BJ (cell line): ENCODE results near the gene LAMTOR1. TPM values are rescaled to one million over a fixed set of nuclear protein-coding genes. Genes with fewer than 3 reads are reported as not detected.
"Not testable (repeated sequence)": the region's sequence is repeated elsewhere in the genome, so short reads cannot be mapped to it uniquely, and the experiment has no call there.

Experiments used
- CTCF ChIA-PET: fragments of 350-600 bp; formaldehyde crosslinking; extraction: SDS; loops from one replicate; lab custom pipeline; 2021; ENCODE audit warnings: antibody characterized with exemption, inconsistent platforms; lab: Yijun Ruan, JAX
- POLR2A ChIA-PET: fragments of 300-600 bp; sonication (Branson Sonifier 250); formaldehyde crosslinking; extraction: SDS; loops from one replicate; lab custom pipeline; 2021; ENCODE audit warnings: antibody characterized with exemption; lab: Charles Lee
- DNase-seq: peaks from one replicate; pipeline ENCODE4 v3.0.0-alpha.2; 2011; ENCODE audit warnings: low read depth
- H3K27me3 ChIP-seq: 2 replicates; pipeline ENCODE4 v1.6.0; 2011; ENCODE audit warnings: low read length; ENCODE audit not compliant: control insufficient read depth, insufficient read depth
- H3K36me3 ChIP-seq: 2 replicates; pipeline ENCODE4 v1.5.1; 2011; ENCODE audit warnings: low read length; ENCODE audit not compliant: control insufficient read depth, insufficient read depth
- H3K4me3 ChIP-seq: 2 replicates; pipeline ENCODE4 v1.5.1; 2011; ENCODE audit warnings: low read depth, mild to moderate bottlenecking, control low read depth, low read length
- CTCF ChIP-seq: IDR thresholded peaks from 2 replicates; pipeline ENCODE4 v1.5.1; 2011; ENCODE audit warnings: low read depth, mild to moderate bottlenecking, control low read depth, inconsistent platforms, low read length, moderate library complexity; ENCODE audit not compliant: insufficient read depth
- polyA minus RNA-seq: library from RNA; depleted of rRNA, polyadenylated mRNA; stranded (reverse); fragments of >200 nt; gene quantifications from 2 replicates; pipeline ENCODE4 v1.2.3, GENCODE V29; 2011; rRNA and poly(A)+ RNA removed
- polyA plus RNA-seq: library from polyadenylated mRNA; depleted of rRNA; stranded (reverse); fragments of >200 nt; gene quantifications from 2 replicates; pipeline ENCODE4 v1.2.3, GENCODE V29; 2011; rRNA removed

The LAMTOR1 gene
- 105 and 145 TPM in 2 replicates for polyA plus RNA-seq
- polyA minus RNA-seq = 162 and 286 TPM in 2 replicates

- peak; percentile 52 for TF ChIP-seq CTCF
- ChIA-PET CTCF (interaction anchor here (1.6 to 6.4 kb wide), 4 partner anchors 12 to 80 kb away, joined by 5 to 49 read pairs (median 26); no protein-coding TSS in a partner anchor), POLR2A (no interaction called here)
- no peaks in the 10 kb centered on the region for H3K27me3 ChIP-seq
- peaks cover 8% of the 10 kb centered on the region for H3K36me3 ChIP-seq
- peak; percentile 92 for DNase-seq
- peak within 1 kb of the TSS; percentile 65 for H3K4me3 ChIP-seq
Measured at GRCh38 chr11:72102946-72103753, at the start of gene LAMTOR1. TSS of gene LAMTOR1 (minus strand) at chr11:72103297. CDS start at chr11:72103224, 73 bp downstream.

- ChIA-PET CTCF (interaction anchor here (0.6 to 1.4 kb wide), 5 partner anchors 9 to 125 kb away, joined by 3 read pairs; no protein-coding TSS in a partner anchor), POLR2A (no interaction called here)
- no peak for TF ChIP-seq CTCF
- DNase-seq = no peak
- Histone ChIP-seq H3K36me3 (no peaks in the 10 kb centered on the region; the same call in 1 of the 2 replicates), H3K27me3 (no peaks in the 10 kb centered on the region), H3K4me3 (no peak overlapping the region)
Measured at GRCh38 chr11:72150882-72151281, 47.8 kb upstream of the LAMTOR1 start.

- ChIA-PET CTCF (interaction anchor here (1.0 to 3.9 kb wide), 3 partner anchors 23 to 121 kb away, joined by 3 to 27 read pairs (median 7); no protein-coding TSS in a partner anchor), POLR2A (no interaction called here)
Measured at GRCh38 chr11:72146625-72147024, 43.5 kb upstream of the LAMTOR1 start.

GRCh38 chr11:72144807-72145565 lies 41.9 kb upstream of the LAMTOR1 start:
- ChIA-PET CTCF (interaction anchor here (0.8 to 3.9 kb wide), 25 partner anchors 7 to 302 kb away, joined by 3 to 42 read pairs (median 6); partner anchors contain the start of genes ANAPC15, FOLR3 and LAMTOR1), POLR2A (interaction anchor here (1.7 kb wide), 1 partner anchor 32 kb away, joined by 10 read pairs; the partner anchor contains the start of gene ANAPC15)
- no peak for TF ChIP-seq CTCF
- no peak overlapping the region for H3K4me3 ChIP-seq
- DNase-seq = peak; percentile 88
- H3K36me3 ChIP-seq = no peaks in the 10 kb centered on the region; the same call in 1 of the 2 replicates
- H3K27me3 ChIP-seq = no peaks in the 10 kb centered on the region

More at GRCh38 chr11:72146625-72147024, 43.5 kb upstream of the LAMTOR1 start:
- DNase-seq = no peak
- Histone ChIP-seq H3K27me3 (no peaks in the 10 kb centered on the region), H3K4me3 (no peak overlapping the region), H3K36me3 (no peaks in the 10 kb centered on the region; the same call in 1 of the 2 replicates)
- TF ChIP-seq CTCF = no peak

- H3K36me3 ChIP-seq, DNase-seq, H3K27me3 ChIP-seq, POLR2A ChIA-PET, H3K4me3 ChIP-seq: not testable (repeated sequence)
- CTCF ChIA-PET = interaction anchor here (2.8 to 3.9 kb wide), 4 partner anchors 8 to 118 kb away, joined by 7 to 42 read pairs (median 30); partner anchors contain the start of gene FOLR3
Measured at GRCh38 chr11:72142543-72142942, 39.4 kb upstream of the LAMTOR1 start.

GRCh38 chr11:72142086-72142485 lies 39.0 kb upstream of the LAMTOR1 start:
- DNase-seq, H3K27me3 ChIP-seq, POLR2A ChIA-PET, H3K4me3 ChIP-seq, H3K36me3 ChIP-seq: not testable (repeated sequence)
- CTCF ChIA-PET = interaction anchor here (0.9 to 1.9 kb wide), 2 partner anchors 8 to 117 kb away, joined by 3 to 9 read pairs; no protein-coding TSS in a partner anchor
